ENCODE measurements around the gene GNB4. TPM values are rescaled to one million over a fixed set of nuclear protein-coding genes. Genes with fewer than 3 reads are reported as not detected.

GNB4 gene
- total RNA-seq (10 to 100 TPM; 29.8 to 47.5 (median 42.7) TPM), polyA plus RNA-seq (10 to 100 TPM in 1 of 3 donors, 1 to 10 TPM in 2; 5.5 to 12.2 (median 8.9) TPM)
- long read RNA-seq, donor 1, full-length matches to known transcripts: 12 of 12 reads
- long read RNA-seq, donor 1, partial matches to known transcripts: 0 of 12 reads
- long read RNA-seq, donor 1, other reads (novel, unspliced or antisense): 0 of 12 reads
- long read RNA-seq, donor 2, full-length matches to known transcripts: 4 of 17 reads
- long read RNA-seq, donor 2, partial matches to known transcripts: 13 of 17 reads
- long read RNA-seq, donor 2, other reads (novel, unspliced or antisense): 0 of 17 reads

DNA sequence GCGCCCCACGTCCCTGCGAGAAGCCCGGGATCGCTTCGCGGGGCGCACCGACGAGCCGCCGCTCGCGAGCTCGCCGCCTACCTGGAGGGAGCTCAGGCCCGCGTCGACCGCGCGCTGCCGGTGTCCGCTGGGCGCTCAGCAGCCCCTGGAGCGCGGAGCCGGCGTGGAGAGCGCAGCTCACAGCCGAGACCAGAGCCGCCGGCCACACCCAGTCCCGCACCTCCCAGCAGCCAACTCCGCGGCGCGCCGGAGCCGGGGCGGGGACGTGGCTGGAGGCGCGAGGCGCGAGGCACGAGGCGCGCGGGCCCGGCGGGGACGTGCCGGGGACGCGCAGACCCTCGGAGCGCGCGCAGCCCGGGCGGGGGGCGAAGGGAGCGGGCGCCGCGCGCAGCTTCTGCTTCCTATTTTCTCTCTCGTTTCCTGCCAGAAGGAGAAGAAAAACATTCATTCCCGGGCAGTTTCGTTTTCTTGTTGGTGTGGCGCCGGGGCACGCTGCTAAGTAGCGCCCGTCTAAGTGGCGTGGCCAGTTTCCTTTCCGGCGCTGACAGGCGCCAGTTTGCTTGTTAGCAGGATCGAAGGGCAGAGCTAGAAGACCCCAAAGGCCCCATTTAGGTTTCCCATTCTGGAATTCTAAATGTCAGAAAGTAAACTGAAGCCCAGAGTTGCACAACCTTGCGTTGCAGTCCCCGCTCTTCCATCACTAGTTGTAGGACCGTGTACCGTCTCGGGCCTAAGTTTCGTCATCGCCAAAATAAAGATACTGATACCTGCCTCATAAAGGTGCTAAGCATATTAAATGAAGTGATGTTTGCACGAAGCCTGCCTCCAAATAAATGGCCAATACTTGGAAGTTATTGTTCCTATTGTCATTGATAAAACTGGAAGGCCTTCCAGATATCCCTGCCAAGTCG lies at the start of gene GNB4:
GNB4 (minus strand) TSS at position 206 of the 911 bp plus-strand sequence. CDS start 25,270 bp downstream, outside the sequence.
- no peaks in the 10 kb centered on the region for H3K36me3 ChIP-seq
- 2 to 5% (median 4%) methylated on average over 51 to 90 of the region's 90 CpGs for WGBS, 5 donors
- H3K9me3 ChIP-seq: no peaks in the 10 kb centered on the region
- H3K4me3 ChIP-seq: peak within 1 kb of the TSS; percentile 52 to 87 (median 70)
- peaks cover 0 to 19% (median 0%) of the 10 kb centered on the region in 7 donors for H3K27me3 ChIP-seq (replicated peaks in 1 of 7)
- H3K27ac ChIP-seq: peak within 1 kb of the TSS; percentile 83 to 98 (median 96)
- peaks cover 5 to 54% (median 31%) of the 10 kb centered on the region in 6 donors for H3K4me1 ChIP-seq
- TF ChIP-seq POLR2AphosphoS5 (IDR thresholded peaks at IDR 0.05) (peak; percentile 73 to 89 (median 86)), POLR2A (IDR thresholded peaks at IDR 0.05) (peak in 1 of 3 donors; percentile 52)
- TF ChIP-seq, protein P1, sequence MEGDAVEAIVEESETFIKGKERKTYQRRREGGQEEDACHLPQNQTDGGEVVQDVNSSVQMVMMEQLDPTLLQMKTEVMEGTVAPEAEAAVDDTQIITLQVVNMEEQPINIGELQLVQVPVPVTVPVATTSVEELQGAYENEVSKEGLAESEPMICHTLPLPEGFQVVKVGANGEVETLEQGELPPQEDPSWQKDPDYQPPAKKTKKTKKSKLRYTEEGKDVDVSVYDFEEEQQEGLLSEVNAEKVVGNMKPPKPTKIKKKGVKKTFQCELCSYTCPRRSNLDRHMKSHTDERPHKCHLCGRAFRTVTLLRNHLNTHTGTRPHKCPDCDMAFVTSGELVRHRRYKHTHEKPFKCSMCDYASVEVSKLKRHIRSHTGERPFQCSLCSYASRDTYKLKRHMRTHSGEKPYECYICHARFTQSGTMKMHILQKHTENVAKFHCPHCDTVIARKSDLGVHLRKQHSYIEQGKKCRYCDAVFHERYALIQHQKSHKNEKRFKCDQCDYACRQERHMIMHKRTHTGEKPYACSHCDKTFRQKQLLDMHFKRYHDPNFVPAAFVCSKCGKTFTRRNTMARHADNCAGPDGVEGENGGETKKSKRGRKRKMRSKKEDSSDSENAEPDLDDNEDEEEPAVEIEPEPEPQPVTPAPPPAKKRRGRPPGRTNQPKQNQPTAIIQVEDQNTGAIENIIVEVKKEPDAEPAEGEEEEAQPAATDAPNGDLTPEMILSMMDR (IDR thresholded peaks at IDR 0.05 in 8 of 11, conservative IDR thresholded peaks at IDR 0.05 in 3 of 11): peak in 2 of 11 experiments; percentile 4 to 9
- DNase-seq: peak; percentile 96
- intact Hi-C loops (cut with DNase I; ENCODE audit: low total_unique reads): no loop called here

DNA sequence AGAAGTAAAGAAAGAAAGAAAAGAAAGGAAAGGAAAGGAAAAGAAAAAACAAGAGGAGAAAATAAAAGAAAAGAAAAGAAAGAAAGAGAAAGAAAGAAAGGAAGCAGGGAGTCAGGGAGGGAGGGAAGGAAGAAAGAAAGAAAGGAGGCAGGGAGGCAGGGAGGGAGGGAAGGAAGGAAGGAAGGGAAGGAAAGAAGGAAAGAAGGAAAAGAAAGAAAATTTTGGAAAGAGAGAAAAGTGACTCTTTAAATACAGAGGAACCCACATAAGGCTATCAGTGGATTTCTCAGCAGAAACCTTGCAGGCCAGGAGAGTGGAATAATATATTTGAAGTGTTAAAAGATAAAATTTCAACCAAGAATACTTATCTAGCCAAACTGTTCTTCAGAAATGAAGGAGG lies 44.2 kb upstream of the GNB4 start:
- H3K36me3 ChIP-seq: no peaks in the 10 kb centered on the region
- H3K4me1 ChIP-seq: no peaks in the 10 kb centered on the region
- TF ChIP-seq, protein P1 (IDR thresholded peaks at IDR 0.05 in 8 of 11, conservative IDR thresholded peaks at IDR 0.05 in 3 of 11): no peak
- TF ChIP-seq POLR2AphosphoS5 (IDR thresholded peaks at IDR 0.05): no peak
- no peak for TF ChIP-seq POLR2A (IDR thresholded peaks at IDR 0.05)
- no peak overlapping the region for H3K4me3 ChIP-seq
- H3K9me3 ChIP-seq: peaks cover 18 to 88% (median 81%) of the 10 kb centered on the region in 8 donors
- no peak overlapping the region for H3K27ac ChIP-seq
- no peaks in the 10 kb centered on the region for H3K27me3 ChIP-seq (replicated peaks in 1 of 7)
- no peak for DNase-seq
- intact Hi-C loops (cut with DNase I; ENCODE audit: low total_unique reads): no loop called here

DNA sequence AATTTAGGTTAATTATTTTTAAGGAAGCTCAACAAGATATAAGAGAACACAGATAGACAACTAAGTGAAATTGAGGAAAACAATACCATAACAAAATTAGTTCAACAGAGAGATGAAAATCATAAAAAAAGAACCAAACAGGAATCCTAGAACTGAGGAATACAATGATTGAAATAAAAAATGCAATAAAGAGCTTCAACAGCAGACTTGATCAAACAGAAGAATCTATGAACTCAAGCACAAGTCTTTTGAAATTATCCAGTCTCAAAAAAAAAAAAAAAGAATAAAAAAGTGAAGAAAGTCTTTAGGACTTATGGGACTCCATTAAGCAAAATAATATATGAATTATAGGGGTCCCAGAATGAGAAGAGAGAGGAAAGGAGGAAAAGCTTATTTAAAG lies 42.0 kb upstream of the GNB4 start:
- no peaks in the 10 kb centered on the region for H3K36me3 ChIP-seq
- intact Hi-C loops (cut with DNase I; ENCODE audit: low total_unique reads): no loop called here
- H3K4me1 ChIP-seq: no peaks in the 10 kb centered on the region
- H3K27me3 ChIP-seq (replicated peaks in 1 of 7): no peaks in the 10 kb centered on the region
- no peak for DNase-seq
- TF ChIP-seq POLR2A (IDR thresholded peaks at IDR 0.05) (no peak), POLR2AphosphoS5 (IDR thresholded peaks at IDR 0.05) (no peak)
- TF ChIP-seq, protein P1 (IDR thresholded peaks at IDR 0.05 in 8 of 11, conservative IDR thresholded peaks at IDR 0.05 in 3 of 11): no peak
- H3K4me3 ChIP-seq: no peak overlapping the region
- H3K27ac ChIP-seq: no peak overlapping the region
- H3K9me3 ChIP-seq: peaks cover 18 to 82% (median 78%) of the 10 kb centered on the region in 8 donors

DNA sequence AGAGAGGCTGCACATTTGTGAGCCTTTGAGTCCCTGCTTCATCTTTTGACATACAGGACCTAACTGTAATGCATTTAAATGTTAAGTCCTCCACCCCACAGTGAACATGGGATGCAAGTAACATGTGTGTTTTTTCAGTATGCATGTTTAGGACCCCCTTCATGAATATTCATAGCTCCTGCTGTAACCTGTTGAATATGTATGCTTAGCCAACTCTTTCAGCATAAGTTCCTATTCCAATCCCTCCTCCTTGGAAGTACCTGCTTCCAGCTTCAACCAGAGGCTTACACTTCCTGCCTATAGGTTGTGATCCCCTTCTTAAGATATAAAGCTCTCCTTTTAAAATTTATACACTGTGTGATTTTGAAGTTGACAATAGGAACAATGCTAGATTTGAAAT lies 36.9 kb upstream of the GNB4 start:
- Histone ChIP-seq H3K27me3 (replicated peaks in 1 of 7) (no peaks in the 10 kb centered on the region), H3K36me3 (no peaks in the 10 kb centered on the region), H3K4me1 (no peaks in the 10 kb centered on the region), H3K27ac (no peak overlapping the region), H3K9me3 (peaks cover 3 to 32% (median 29%) of the 10 kb centered on the region in 8 donors), H3K4me3 (no peak overlapping the region)
- no peak for DNase-seq
- TF ChIP-seq POLR2AphosphoS5 (IDR thresholded peaks at IDR 0.05) (no peak), POLR2A (IDR thresholded peaks at IDR 0.05) (no peak)
- TF ChIP-seq, protein P1 (IDR thresholded peaks at IDR 0.05 in 8 of 11, conservative IDR thresholded peaks at IDR 0.05 in 3 of 11): no peak
- intact Hi-C loops (cut with DNase I; ENCODE audit: low total_unique reads): no loop called here
